Activated CD8-positive, alpha-beta T cell treated with anti-CD3 and anti-CD28 coated beads for 36 hours (primary cell): ENCODE results near the gene ICAM2. TPM values are rescaled to one million over a fixed set of nuclear protein-coding genes. Genes with fewer than 3 reads are reported as not detected.

Experiments used
- ATAC-seq: fragments of 200-7000 bp; cut with Tn5 transposase; one replicate; pipeline ENCODE4 v1.10.0; 2021; ENCODE audit warnings: mild to moderate bottlenecking, moderate library complexity
- CTCF ChIA-PET: fragments of 350-600 bp; sonication (Branson Sonifier 250); formaldehyde crosslinking; loops from one replicate; lab custom pipeline; 2021; ENCODE audit warnings: antibody characterized with exemption; lab: Charles Lee
- POLR2A ChIA-PET: fragments of 350-600 bp; sonication (Branson Sonifier 250); formaldehyde crosslinking; loops from one replicate; lab custom pipeline; 2021; ENCODE audit warnings: antibody characterized with exemption; lab: Charles Lee
- DNase-seq: peaks from one replicate; pipeline ENCODE4 v3.0.0-alpha.2; 2020
- H3K27ac Mint-ChIP-seq: one replicate; pipeline ENCODE4 v1.8.0; 2021; ENCODE audit warnings: mild to moderate bottlenecking, mixed read lengths
- H3K27me3 Mint-ChIP-seq: one replicate; pipeline ENCODE4 v1.8.0; 2021; ENCODE audit warnings: mixed read lengths
- H3K36me3 Mint-ChIP-seq: one replicate; pipeline ENCODE4 v1.8.0; 2021; ENCODE audit warnings: low read depth, mixed read lengths
- H3K4me1 Mint-ChIP-seq: one replicate; pipeline ENCODE4 v1.8.0; 2021; ENCODE audit warnings: low read depth, mixed read lengths
- H3K4me3 Mint-ChIP-seq: one replicate; pipeline ENCODE4 v1.8.0; 2021; ENCODE audit warnings: mild to moderate bottlenecking, moderate library complexity, mixed read lengths
- H3K9me3 Mint-ChIP-seq: one replicate; pipeline ENCODE4 v1.8.0; 2021; ENCODE audit warnings: mixed read lengths
- CTCF ChIP-seq: fragments of 200-600 bp; IDR thresholded peaks from one replicate; pipeline ENCODE4 v1.8.0; 2022; ENCODE audit warnings: antibody characterized with exemption, mild to moderate bottlenecking
- intact Hi-C: fragments of 100-400 bp; cut with micrococcal nuclease; formaldehyde crosslinking; loops from one replicate; pipeline ENCODE4 v1.10.0; 2022
- total RNA-seq, 2 experiments: library from RNA; stranded (reverse); gene quantifications; one replicate each; pipeline ENCODE4 v1.2.3, GENCODE V29; 2021

The ICAM2 gene
- total RNA-seq, 2 experiments from 2014 or later = 53.3 to 53.7 TPM

- Mint-ChIP-seq H3K9me3 (no peaks in the 10 kb centered on the region), H3K4me3 (no peak overlapping the region), H3K27me3 (no peaks in the 10 kb centered on the region), H3K4me1 (peaks cover 39% of the 10 kb centered on the region), H3K27ac (no peak overlapping the region), H3K36me3 (no peaks in the 10 kb centered on the region)
- TF ChIP-seq CTCF = no peak
- POLR2A ChIA-PET = interaction anchor here (1.1 kb wide), 1 partner anchor 150 kb away, joined by 3 read pairs; no protein-coding TSS in a partner anchor
- CTCF ChIA-PET = interaction anchor here (1.0 to 2.6 kb wide), 5 partner anchors 22 to 138 kb away, joined by 3 to 15 read pairs (median 13); partner anchors contain the start of gene CSHL1
- ATAC-seq (no peak), DNase-seq (no peak)
- intact Hi-C loops = no loop called here
Measured at GRCh38 chr17:63995626-63996025, 24.8 kb downstream of the ICAM2 start.

DNA sequence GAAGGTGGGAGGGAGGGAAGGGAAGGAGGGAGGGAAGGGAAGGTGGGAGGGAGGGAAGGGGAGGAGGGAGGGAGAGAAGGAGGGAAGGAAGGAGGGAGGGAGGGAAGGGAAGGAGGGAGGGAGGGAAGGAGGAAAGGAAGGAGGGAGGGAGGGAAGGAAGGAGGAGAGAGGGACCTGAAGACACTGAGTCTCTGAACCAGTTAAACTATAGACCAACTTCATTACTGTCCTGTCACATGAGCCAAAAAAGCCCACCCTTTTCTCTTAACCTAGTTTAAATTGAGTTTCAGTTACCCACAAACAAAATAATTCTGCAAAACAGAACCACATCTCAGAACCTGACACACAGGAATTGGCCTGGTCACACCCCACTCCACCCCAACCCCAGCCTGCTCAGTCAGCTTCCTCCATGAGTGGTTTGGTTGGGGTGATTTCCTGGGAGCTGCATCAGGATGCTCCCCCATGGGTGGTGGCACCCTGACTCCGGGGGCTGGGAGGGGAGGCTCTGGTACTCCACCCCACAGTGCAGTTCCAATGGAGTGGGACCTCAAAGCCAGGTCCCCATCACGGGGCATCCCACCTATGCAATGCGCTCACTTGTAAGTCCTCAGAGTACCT, 27.0 kb downstream of the ICAM2 start:
- no peaks in the 10 kb centered on the region for H3K27me3 Mint-ChIP-seq
- no peak for TF ChIP-seq CTCF
- DNase-seq = no peak
- H3K27ac Mint-ChIP-seq = peak overlapping the region; percentile 37
- POLR2A ChIA-PET = interaction anchor here (0.7 to 1.2 kb wide), 2 partner anchors 8 to 137 kb away, joined by 3 read pairs; partner anchors contain the start of gene ERN1
- H3K9me3 Mint-ChIP-seq = no peaks in the 10 kb centered on the region
- no peak for ATAC-seq
- intact Hi-C loops = loop anchor here (5.0 kb wide), 1 partner anchor 76 kb away; the partner anchor contains the start of gene GH1
- H3K4me3 Mint-ChIP-seq = no peak overlapping the region
- CTCF ChIA-PET = interaction anchor here (0.7 to 2.6 kb wide), 16 partner anchors 8 to 267 kb away, joined by 3 to 15 read pairs (median 6); partner anchors contain the start of genes GH1 and ICAM2
- no peaks in the 10 kb centered on the region for H3K36me3 Mint-ChIP-seq
- peaks cover 38% of the 10 kb centered on the region for H3K4me1 Mint-ChIP-seq

- intact Hi-C loops = loop anchor here (5.0 kb wide), 1 partner anchor 74 kb away; the partner anchor contains the start of gene GH1
- Mint-ChIP-seq H3K27ac (no peak overlapping the region), H3K4me3 (no peak overlapping the region), H3K9me3 (no peaks in the 10 kb centered on the region), H3K4me1 (peaks cover 30% of the 10 kb centered on the region), H3K36me3 (no peaks in the 10 kb centered on the region), H3K27me3 (no peaks in the 10 kb centered on the region)
- CTCF ChIA-PET = interaction anchor here (1.2 to 10.0 kb wide), 7 partner anchors 23 to 73 kb away, joined by 3 to 126 read pairs (median 5); partner anchors contain the start of gene GH1
- ATAC-seq (no peak), DNase-seq (no peak)
- no peak for TF ChIP-seq CTCF
- POLR2A ChIA-PET = no interaction called here
Measured at GRCh38 chr17:63991611-63992010, 28.8 kb downstream of the ICAM2 start.

DNA sequence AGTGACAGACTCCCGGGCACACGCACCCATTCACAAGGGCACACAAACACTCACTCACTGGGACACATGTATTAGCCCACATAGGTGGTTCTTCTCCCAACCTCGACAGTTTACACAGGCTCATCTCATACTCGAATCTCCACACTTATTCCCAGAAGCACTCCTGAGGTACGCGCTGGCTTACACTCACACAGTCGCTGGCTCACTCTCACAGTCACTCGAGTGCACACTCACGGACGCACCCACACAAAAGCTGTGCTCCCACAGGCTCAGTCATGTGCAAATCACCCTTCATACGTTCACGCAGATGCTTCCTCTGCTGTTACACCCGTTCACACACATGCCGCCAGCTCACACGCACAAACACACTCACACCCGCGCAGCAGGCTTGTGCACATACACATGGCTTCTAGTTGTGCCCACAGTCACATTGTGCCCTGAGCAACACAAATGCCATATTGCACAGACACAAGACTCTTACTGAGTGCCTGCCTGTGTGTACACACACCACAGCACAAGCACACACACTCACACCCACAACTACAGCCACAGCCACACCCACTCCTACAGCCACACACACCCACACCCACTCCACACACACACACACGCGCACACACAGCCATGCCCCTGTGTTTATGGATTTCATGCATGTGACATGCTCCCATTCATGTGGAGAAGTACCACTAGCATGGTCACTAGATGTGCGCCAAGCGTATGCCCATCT, 30.6 kb downstream of the ICAM2 start:
- Mint-ChIP-seq H3K4me1 (peaks cover 45% of the 10 kb centered on the region), H3K36me3 (no peaks in the 10 kb centered on the region), H3K9me3 (no peaks in the 10 kb centered on the region), H3K27me3 (no peaks in the 10 kb centered on the region), H3K27ac (no peak overlapping the region), H3K4me3 (no peak overlapping the region)
- DNase-seq (no peak), ATAC-seq (no peak)
- ChIA-PET CTCF (interaction anchor here (0.8 to 10.0 kb wide), 23 partner anchors 8 to 160 kb away, joined by 3 to 126 read pairs (median 8); partner anchors contain the start of genes CD79B, CSHL1, GH1 and ICAM2), POLR2A (interaction anchor here (0.9 to 1.1 kb wide), 3 partner anchors 12 to 70 kb away, joined by 3 read pairs; no protein-coding TSS in a partner anchor)
- no peak for TF ChIP-seq CTCF
- intact Hi-C loops = loop anchor here (5.0 kb wide), 1 partner anchor 72 kb away; the partner anchor contains the start of gene GH1
